HG02884 (cell line): ENCODE results near the gene LIPC.

ENCODE experiments used
- ATAC-seq: cut with Tn5 transposase; IDR thresholded peaks from one replicate; pipeline ENCODE4 v1.9.1; 2021; ENCODE audit warnings: mild to moderate bottlenecking, moderate library complexity; ENCODE audit not compliant: unreplicated experiment

LIPC gene

DNA sequence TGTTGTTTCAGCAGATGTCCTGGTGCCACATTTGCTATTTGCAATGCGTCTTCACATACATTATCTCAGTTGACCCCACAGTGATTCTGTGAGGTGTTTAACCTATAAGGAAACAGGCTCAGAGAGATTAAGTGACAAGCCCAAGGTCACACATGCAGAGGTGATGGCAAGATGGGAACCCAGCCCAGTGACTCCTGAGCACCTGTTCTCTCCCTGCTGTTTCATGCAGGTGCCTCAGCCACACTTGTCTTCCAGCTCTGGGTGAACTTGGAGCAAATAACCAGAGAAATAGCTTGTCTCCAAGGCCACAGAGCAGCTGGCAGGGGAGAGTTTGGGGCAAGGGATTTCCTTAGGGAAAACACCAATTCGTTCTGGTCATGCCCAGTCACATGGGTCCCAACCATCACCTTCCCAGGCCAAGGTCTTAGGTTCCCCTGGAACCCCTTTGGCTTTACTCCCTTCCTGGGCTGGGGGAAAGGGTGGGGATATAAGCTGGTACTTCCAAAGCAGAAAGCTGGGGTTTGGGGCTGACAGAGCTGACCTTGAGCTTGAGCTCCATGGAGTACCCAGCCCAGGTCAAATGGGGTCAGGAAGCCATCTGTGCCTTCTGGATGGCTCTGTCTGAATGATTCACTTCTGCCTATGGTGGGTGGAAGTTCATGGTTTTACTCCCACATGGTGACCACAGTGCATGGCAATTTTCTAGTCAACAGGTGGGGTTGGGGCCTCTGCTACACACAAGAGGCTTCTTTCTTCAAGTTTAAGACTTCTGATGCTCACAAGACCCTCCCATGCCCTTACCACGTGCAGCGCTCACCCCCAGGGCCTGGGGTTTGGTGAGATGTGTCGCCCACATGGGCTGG is 22.4 kb downstream of the LIPC start:
- ATAC-seq = no peak

DNA sequence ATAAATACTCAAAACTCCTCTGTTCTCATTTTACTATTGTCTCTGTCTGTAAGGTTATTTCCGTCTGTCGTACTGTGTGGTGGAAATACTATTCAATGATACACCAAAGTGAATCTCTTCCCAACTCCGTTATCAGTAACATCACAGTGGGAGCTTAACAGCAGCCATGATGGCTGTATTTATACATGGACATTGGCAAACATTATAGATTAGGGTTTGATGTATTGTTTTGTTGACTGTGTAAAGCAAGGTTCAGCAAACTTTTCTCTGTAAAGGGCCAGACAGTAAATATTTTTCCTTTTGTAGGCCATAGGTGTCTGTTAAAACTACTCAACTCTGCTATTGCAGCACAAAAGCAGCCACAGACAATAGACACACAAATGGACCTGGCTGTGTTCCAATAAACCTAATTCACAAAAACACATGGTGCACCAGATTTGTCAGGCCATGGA is 23.2 kb downstream of the LIPC start:
- ATAC-seq = no peak

DNA sequence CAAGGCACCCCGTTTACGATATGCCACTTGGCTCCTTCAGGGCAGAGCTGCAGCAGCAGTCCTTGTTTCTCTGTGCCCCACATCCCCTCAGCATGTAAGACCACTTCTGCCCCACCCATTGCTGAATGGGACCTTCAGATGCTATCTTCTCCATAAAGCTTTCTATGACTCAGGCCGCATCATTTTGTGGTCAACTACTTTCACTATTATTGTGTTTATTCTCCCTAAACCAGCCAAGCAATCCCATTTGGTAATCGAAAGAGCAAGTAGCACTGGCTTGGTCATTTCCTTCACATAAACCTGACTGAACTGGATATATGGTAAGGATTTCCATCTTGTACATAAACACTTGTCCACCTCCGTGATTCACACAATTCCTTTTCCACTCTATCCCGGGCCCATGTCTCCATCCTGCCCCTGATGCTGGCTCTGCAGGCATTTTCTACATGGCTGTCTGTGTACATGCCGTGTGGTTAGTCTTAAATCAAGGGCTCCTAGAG is 25.7 kb downstream of the LIPC start:
- peak; percentile 70 for ATAC-seq

DNA sequence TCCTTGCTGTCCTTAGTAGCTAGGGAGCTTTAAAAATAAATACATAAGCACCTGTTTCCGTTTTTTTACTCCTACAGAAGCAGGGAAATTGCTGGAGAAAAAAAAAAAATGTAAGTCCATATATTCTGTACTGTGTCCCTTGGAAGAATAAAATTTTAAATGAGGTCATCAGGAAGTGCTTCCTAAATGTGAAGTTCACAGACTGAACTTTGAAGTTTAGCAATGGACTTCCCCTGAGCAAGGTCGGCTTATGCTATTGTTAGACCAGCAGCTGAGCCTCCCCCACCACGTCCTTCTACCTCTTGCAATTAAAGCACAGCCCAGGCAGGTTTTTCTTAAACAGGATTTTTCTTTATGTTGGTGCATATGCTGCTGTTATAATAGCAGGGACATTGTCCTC is 26.3 kb downstream of the LIPC start:
- no peak for ATAC-seq

DNA sequence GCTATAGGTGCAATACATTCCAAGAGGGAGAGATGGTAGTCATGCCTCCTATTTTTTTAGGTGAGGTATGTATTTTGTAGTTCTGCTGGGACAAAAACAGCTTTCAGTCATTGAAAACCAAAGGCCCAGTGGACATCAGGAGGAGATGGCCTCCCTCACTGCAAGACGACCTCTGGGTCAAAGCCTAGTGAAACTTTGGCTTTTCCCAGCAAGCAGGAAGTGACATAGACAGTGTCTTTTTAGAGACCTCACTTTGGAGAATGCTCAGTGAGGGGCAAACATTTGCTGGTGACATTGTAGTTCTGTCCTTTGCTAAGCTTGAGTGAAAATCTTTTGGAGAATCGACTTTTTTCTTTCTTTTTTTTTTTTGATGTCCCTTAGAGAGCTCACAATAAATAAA is 27.3 kb downstream of the LIPC start:
- no peak for ATAC-seq

DNA sequence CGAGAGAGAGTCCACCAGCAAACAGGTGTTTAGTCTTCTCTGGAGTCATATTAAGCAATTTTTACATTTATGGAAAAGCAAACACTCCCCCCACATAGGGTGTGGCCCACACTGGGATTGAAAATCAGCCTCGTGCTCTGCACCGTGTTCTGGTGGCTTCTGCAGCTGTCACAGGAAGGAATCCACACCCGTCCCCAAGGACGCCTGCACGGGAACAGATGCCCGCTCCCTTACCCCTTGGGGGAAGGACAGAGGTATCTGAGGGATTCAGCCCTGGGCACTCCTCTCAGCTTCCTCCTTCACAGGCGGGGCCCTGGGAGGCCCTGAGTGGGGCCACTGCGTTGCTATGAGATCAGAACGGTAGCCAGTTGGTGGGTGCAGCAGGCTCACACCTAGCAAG is 27.8 kb downstream of the LIPC start:
- no peak for ATAC-seq

DNA sequence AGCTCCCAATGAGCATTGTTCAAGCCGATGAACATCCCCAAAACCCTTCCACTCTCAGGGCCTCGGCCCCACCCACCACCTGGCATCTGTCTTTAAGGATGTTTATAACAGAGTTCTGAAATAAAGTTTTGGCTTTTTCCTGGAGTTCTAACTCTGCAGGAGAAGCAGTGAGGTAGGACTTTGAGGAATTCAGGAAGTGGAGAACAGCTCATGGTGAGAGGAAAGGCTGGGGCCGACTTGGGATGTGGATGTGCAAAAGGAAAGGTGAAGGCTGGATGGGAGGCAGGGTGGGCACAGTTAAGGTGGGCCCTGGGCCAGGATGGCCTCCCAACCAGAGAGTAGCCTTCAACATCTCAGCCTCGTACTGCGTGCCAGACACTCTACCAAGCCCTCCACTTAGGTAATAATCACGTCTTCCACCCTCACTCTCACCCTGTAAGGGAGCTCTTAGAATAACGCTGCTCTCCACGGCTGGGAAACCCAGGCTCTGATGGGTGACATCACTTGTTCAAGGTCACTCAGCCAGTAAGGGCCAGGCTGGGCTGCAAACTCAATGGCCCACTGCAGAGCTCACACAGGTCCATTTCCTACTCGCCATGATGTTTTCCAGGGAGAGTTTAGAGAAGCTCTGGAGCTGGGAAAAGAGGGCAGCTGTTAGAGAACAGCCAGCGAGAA is 28.5 kb downstream of the LIPC start:
- ATAC-seq = no peak

DNA sequence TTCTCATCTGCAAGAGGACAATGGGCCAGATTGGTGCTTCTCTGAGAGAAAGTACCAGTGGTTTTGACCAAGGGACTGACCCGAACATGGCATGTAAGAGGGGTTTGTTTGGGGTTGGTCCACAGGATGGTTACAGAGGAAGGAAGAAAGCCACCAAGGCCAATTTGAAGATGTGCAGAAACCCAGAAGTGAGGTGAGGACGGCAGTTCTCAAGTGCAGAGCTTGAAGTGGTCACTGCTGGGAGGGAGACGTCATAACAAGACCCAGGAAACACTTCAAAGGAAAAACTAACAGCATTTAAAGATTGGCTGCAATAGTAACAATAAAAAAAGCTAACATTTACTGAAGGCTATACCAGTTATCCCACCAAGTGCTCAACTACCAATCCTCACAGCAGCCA is 29.1 kb downstream of the LIPC start:
- ATAC-seq = no peak

DNA sequence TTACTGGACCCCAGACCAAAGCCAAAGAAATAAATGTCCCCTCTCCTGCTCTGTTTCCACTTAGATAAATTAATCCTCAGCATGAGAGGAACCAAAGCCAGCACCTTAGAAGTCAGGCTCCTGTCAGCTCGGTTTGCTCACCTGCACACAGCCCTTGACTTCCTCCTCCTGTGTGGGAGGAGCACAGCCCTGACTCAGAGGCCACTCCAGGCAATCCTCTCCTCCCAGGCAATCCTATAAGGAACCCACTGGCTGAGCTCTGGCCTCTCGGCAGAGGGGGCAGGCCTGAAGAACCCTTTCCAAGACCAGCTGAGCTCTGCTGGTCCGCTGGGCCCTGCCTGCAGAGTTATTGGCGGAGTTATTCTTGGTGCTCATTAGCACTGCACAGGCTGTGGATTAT is 30.8 kb downstream of the LIPC start:
- no peak for ATAC-seq

DNA sequence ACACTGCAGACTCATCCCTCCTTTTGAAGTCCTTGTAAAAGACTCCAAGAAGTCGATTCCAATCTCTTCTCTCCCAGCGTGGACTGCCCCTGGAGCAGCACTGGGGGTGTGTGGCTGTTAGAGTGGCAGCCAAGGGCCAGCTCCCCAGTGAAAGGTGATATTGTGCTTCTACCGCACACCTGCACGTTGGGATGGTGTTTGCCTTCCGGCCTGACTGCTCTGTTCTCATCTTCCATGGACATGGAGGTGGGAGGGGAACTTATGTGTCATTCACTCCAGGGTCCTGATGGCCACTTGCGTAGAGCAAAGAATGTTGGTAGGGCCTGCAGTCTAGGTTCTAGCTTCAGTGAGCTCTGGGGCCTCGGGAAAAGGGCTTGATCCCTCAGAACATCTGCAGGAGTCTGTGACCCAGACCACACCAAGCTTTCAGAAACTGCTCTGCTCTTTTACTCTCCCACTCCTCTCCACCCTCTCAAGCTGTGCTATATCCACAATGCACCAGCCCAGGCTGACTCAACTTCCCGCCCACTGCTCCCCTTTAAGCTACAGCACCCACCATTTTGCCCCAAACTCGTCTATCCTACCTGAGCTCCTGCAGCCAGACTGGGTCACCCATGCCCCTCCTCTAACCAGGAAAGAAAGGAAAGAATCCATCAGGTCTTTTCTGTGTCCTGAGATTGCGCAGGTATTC is 31.3 kb downstream of the LIPC start:
- no peak for ATAC-seq

DNA sequence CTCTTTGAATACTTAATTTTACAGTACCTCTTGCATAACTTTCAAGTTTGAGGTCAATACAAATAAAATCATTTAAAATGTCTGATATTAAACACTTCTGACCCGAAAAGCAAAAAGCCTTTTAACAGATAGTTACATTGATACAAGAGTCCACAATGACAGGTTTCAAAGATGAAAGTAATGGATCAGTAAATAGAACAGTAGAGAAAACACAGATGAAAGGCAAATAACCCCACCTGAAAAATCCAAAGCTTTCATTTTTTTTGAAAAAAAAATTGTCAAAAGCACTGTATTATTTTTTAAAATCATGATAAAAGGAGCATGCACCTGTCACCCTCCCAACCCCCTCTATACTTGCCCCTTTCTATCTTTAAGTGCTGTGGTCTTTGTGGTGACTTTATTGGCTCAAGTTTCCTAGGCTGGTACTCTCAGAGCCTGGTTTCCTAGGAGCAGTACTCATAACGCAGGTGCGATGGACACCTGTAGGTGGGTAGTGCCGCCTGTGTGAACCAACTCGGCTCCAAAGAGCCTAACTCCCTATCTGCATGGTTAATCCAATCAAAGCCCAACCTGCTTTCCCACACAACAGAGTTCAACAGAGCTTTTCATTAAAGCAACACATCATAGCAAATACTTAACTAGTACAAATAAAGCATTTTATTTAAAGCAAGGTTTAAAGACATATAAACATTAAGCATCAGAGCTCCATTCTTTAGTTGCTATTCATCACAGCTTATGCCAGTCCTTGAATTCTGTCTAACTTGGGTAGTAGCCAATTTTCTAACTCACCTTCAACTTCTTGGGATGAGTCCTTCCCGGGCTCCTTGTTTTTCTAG is 32.2 kb downstream of the LIPC start:
- ATAC-seq = no peak

DNA sequence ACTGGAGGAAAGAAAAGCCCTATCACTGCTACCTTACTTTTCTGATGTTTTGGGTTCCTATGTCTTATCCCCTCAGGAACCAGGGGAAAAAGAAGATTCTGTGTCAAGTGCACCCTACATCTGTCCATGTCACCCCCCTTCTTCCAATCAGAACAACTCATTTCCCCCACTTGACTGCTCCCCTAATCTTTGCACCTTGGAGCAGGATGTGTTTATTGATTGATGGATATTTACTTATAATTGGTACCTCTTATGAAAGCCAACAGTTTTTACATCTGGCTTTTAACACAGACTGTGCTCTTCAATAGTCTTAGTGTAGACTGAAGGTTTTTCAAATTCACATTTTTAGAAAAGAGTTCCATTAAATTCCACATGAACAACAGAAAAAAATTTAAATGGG is 33.3 kb downstream of the LIPC start:
- no peak for ATAC-seq

DNA sequence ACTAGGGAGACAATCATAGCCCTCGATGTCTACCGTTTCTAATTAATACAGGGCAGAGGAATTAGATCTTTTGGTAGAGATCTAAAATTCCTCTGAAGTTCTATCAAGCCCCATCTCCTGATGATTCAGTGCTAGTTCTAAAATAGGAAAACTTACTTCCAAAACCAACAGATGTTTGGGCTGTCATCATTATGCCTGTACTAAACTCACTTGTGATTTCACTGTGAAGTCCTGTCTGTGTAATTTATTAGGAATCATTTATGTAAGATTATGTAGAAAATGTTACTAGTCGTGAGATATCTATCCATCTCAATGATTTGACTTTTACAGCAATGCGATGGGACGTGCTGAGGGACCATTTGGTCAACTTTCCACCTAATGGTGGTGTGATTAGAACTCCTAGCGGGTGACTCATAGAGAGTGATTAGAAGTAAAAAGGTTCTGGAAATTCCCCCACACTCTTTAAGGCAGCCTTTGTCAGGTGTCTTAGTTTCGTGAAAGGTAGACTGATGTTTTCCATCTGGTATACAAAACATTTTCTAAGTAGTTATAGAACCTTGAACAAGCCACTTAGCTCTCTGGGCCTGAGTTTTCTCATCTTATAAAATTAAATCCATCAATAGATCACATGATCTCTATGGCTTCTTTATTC is 34.2 kb downstream of the LIPC start:
- no peak for ATAC-seq

DNA sequence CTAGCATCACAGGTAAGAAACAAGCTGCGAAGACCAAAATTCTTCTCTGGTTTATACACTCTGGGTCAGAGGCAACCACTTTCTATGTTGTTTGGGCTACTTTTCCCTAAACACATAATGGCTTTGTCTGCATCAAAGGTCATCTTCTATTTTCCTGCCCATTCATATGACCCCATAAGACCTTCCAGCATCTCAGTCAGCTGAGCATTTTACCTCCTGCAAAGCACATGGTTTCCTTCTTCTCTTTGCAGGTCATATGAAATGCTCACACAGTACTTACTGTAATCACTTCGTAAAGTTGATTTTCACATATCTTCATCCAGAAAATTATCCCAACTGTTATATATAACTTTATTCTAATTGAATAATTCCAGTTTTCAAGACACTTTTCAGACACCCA is 34.8 kb downstream of the LIPC start:
- no peak for ATAC-seq

DNA sequence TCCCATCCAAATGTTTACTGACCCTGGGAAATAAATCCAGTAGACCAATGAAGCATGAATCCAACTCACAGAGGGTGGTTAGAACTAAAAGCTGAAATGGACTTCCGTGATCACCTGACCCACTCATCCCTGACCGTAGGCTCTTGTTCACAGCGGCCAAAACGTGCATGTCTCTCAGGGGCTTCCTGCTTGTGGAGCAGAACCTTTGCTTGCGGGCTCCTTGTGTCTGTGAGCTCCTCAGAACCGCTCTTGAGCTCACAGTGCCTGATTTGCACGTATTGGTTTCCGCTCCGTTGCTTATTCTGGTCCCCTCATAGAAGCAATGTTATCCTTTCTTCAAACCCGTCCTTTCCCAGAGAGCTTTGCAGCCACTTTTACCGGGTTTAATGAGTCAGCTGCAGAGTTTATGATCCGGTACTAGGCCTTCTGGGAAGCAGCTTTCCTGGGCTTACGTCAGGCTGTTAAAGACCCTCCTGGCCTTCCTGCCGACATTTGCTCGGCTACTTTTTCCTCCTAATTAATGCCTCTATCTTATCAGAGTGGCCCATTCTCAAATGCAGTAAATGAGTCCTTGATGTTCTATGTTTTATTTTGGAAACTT is 35.4 kb downstream of the LIPC start:
- ATAC-seq = no peak

DNA sequence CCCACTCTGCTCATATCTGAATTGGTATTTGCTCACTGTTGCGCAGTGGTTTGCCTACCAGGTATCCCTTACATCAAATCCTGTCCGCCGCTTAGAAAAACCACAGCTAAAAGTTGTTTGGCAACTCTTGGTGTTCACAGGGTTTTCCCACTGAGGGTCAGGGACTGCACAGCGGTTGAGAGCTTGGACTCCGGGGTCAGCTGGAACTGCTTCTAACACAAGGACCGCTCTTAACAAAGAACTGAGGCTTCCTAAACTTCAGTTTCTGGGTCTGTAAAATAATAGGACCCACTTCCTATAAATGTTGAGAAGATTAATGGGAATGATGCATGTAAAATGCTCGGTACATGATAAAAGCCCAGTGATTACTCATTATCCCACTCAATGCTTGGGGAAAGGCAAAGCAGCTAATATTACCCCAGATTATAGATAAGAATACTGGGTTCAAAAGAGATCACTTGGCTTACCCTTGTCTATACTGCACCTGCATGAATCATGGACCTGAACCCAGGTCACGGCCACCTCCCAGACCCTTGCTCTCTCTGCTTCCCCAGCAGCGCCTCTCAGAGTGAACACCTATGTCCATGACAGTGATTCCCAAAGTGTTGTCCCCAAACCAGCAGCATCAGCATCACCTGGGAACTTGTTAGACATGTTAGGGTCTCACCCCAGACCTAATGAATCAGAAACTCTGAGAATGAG is 36.1 kb downstream of the LIPC start:
- ATAC-seq = no peak

DNA sequence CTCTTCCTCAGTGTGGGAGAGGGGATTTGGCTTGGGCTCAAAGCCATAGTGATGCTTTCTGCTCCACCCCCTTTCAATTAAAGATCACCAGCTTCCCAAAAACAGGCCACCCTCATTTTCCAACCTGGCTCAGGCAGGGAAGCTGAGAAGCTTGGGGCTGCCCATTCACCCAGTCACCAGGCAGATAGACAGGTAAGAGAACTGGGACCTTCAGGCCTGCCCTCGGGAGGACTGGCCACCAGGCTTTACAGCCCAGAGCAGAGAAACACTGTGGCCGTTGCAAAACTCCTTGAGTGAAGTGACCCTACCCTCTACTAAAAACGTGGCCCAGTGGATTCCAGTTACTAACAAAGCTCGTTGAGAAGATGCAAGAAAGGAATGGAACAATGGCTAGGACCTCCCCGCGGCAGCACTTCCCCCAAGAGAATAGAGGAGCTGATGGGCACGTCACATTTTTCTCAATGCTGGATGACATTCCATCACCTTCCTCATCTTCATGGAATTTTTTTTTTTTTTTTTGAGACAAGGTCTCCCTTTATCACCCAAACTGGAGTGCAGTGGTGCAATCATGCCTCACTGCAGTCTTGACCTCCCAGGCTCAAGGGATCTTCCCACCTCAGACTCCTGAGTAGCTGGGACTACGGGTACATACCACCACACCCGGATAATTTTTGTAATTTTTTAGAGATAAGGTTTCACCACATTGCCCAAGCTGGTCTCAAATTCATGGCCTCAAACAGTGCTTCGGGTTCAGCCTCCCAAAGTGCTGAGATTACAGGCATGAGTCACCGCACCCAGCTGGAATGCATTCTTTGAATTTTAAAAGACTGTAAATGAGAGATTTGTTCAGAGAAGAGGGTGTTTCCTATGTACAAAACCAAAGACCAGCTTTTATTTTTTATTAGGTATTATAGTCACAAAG is 37.9 kb downstream of the LIPC start:
- no peak for ATAC-seq

DNA sequence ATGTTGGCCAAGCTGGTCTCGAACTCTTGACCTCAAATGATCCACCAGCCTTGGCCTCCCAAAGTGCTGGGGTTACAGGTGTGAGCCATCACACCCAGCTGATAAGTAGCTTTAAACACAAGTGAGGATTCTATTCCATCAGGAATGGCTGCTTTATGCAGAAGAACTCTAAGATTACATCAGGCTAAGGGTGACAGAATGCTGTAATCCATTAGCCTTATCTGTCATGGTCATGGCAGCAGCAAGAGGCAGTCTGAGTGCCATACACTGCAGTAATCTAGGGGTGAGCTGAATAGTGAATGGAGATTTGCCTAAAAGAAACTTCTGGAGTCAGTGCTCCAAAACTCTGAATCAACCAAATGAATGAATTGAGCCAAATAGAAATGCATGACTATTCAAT is 39.6 kb downstream of the LIPC start:
- no peak for ATAC-seq
